Measurements from ENCODE around the gene NUDT3.

GRCh38 chr6:34304164-34304563, 88.3 kb downstream of the NUDT3 start:
- TF ChIP-seq, protein P1, sequence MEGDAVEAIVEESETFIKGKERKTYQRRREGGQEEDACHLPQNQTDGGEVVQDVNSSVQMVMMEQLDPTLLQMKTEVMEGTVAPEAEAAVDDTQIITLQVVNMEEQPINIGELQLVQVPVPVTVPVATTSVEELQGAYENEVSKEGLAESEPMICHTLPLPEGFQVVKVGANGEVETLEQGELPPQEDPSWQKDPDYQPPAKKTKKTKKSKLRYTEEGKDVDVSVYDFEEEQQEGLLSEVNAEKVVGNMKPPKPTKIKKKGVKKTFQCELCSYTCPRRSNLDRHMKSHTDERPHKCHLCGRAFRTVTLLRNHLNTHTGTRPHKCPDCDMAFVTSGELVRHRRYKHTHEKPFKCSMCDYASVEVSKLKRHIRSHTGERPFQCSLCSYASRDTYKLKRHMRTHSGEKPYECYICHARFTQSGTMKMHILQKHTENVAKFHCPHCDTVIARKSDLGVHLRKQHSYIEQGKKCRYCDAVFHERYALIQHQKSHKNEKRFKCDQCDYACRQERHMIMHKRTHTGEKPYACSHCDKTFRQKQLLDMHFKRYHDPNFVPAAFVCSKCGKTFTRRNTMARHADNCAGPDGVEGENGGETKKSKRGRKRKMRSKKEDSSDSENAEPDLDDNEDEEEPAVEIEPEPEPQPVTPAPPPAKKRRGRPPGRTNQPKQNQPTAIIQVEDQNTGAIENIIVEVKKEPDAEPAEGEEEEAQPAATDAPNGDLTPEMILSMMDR (IDR thresholded peaks at IDR 0.05 in 2 of 3, conservative IDR thresholded peaks at IDR 0.05 in 1 of 3; ENCODE audit: insufficient read depth in 2 of 3, low read depth in 1 of 3, low read length in 3 of 3) = no peak
- TF ChIP-seq KHSRP (IDR thresholded peaks at IDR 0.05) (no peak), GABPA (tag; conservative IDR thresholded peaks at IDR 0.05; ENCODE audit: low read depth) (no peak), DLX4 (CRISPR knock-in tag; IDR thresholded peaks at IDR 0.05) (no peak), JUND (IDR thresholded peaks at IDR 0.05; ENCODE audit: borderline replicate concordance, low read depth, low read length) (no peak), JUND (tag; IDR thresholded peaks at IDR 0.05; ENCODE audit: borderline replicate concordance, low read depth, low read length) (no peak), POLR2AphosphoS5 (IDR thresholded peaks at IDR 0.05; ENCODE audit: control insufficient read depth, insufficient read depth, low read depth, low read length) (no peak), RBM22 (IDR thresholded peaks at IDR 0.05; ENCODE audit: low read depth, low read length, poor library complexity, severe bottlenecking) (no peak), ZBTB1 (CRISPR knock-in tag; IDR thresholded peaks at IDR 0.05; ENCODE audit: borderline replicate concordance, low read depth) (no peak), YY1 (IDR thresholded peaks at IDR 0.05; ENCODE audit: borderline replicate concordance in 1 of 3, control insufficient read depth in 1 of 3, extremely low read depth in 1 of 3, insufficient read depth in 3 of 3, insufficient read length in 1 of 3, insufficient replicate concordance in 2 of 3, low read depth in 1 of 3, low read length in 2 of 3) (no peak)
